A549 (cell line): ENCODE data around the gene IVD. TPM values are rescaled to one million over a fixed set of nuclear protein-coding genes. Genes with fewer than 3 reads are reported as not detected.

Experiments
- ATAC-seq, 2 experiments: fragments of 200-7000 bp in 1 of 2; fragments of >200 bp in 1 of 2; cut with Nextera tagmentation in 1 of 2; cut with Tn5 transposase in 1 of 2; 3 replicates each; pipeline versions ENCODE4 v1.8.0 to v1.9.1; 2018 to 2020; ENCODE audit warnings: mild to moderate bottlenecking in 1 of 2, moderate library complexity in 1 of 2
- CTCF ChIA-PET: fragments of 300-600 bp; sonication (Branson Sonifier 250); formaldehyde crosslinking; extraction: SDS; loops from one replicate; lab custom pipeline; 2021; ENCODE audit warnings: antibody characterized with exemption, inconsistent platforms; lab: Yijun Ruan, JAX
- POLR2A ChIA-PET: fragments of 350-600 bp; formaldehyde crosslinking; extraction: SDS; loops from one replicate; lab custom pipeline; 2021; ENCODE audit warnings: antibody characterized with exemption, inconsistent platforms; lab: Yijun Ruan, JAX
- DNase-seq, 2 experiments: peaks; one replicate each; pipeline versions ENCODE4 v3.0.0 to v3.0.0-alpha.2; 2011 to 2016; ENCODE audit warnings: low read depth in 1 of 2, low spot score in 1 of 2
- FAIRE-seq: peaks from 2 replicates; lab custom pipeline; 2011; peaks lifted over from hg19 to GRCh38; lab: Jason Lieb, UNC
- H3K27ac ChIP-seq, 2 experiments: fragments of >200 bp; sonication (Bioruptor Twin); formaldehyde crosslinking; 3 replicates each; pipeline ENCODE4 v1.5.1; 2016 to 2017
- H3K4me1 ChIP-seq: fragments of >200 bp; sonication (Bioruptor Twin); formaldehyde crosslinking; 3 replicates; pipeline ENCODE4 v1.6.1; 2016
- H3K4me2 ChIP-seq: fragments of >200 bp; sonication (Bioruptor Twin); formaldehyde crosslinking; 3 replicates; pipeline ENCODE4 v1.6.1; 2016
- H3K4me3 ChIP-seq: fragments of >200 bp; sonication (Bioruptor Twin); formaldehyde crosslinking; 3 replicates; pipeline ENCODE4 v1.5.1; 2016
- H3K9me3 ChIP-seq: fragments of >200 bp; sonication (Bioruptor Twin); formaldehyde crosslinking; 3 replicates; pipeline ENCODE4 v1.6.1; 2016
- ATOH8 ChIP-seq: fragments of 250-450 bp; sonication (Bioruptor Pico); IDR thresholded peaks from 2 replicates; pipeline ENCODE4 v1.5.0; 2020; ENCODE audit warnings: low read depth, mild to moderate bottlenecking, moderate library complexity
- BHLHE40 ChIP-seq: IDR thresholded peaks from 2 replicates; pipeline ENCODE4 v1.6.1; 2012; ENCODE audit warnings: low read depth, low read length, inconsistent platforms
- CEBPB ChIP-seq, 2 experiments: fragments of >200 bp in 1 of 2; sonication (Bioruptor Twin) in 1 of 2; formaldehyde crosslinking in 1 of 2; IDR thresholded peaks; 2 replicates each; pipeline ENCODE4 v1.6.1; 2012 to 2016
- CHD2 ChIP-seq: fragments of 150-350 bp; IDR thresholded peaks from 2 replicates; pipeline ENCODE4 v1.6.1; 2014; ENCODE audit warnings: low read length; ENCODE audit not compliant: partially characterized antibody
- EHF ChIP-seq: fragments of 250-450 bp; sonication (Bioruptor Pico); IDR thresholded peaks from 2 replicates; pipeline ENCODE4 v1.5.0; 2020; ENCODE audit warnings: mild to moderate bottlenecking
- EHMT2 ChIP-seq: fragments of 200-600 bp; sonication (generic); IDR thresholded peaks from 2 replicates; pipeline ENCODE4 v1.6.1; 2016; ENCODE audit warnings: antibody characterized with exemption, low read depth, mild to moderate bottlenecking, moderate library complexity
- ELK1 ChIP-seq: fragments of 150-350 bp; IDR thresholded peaks from 2 replicates; pipeline ENCODE4 v1.6.1; 2014; ENCODE audit warnings: low read depth, mild to moderate bottlenecking, low read length
- FOXS1 ChIP-seq: fragments of 250-450 bp; sonication (Bioruptor Pico); IDR thresholded peaks from 2 replicates; pipeline ENCODE4 v1.5.0; 2020; ENCODE audit warnings: mild to moderate bottlenecking, moderate library complexity
- GATA3 ChIP-seq: IDR thresholded peaks from 2 replicates; pipeline ENCODE4 v1.6.1; 2012; ENCODE audit warnings: borderline replicate concordance
- HDAC2 ChIP-seq: fragments of 200-600 bp; sonication (generic); IDR thresholded peaks from 2 replicates; pipeline ENCODE4 v1.6.1; 2016
- HEYL ChIP-seq: fragments of 250-450 bp; sonication (Bioruptor Pico); IDR thresholded peaks from 2 replicates; pipeline ENCODE4 v1.8.0; 2021; ENCODE audit warnings: mild to moderate bottlenecking, moderate library complexity
- HOXB5 ChIP-seq: fragments of 250-450 bp; sonication (Bioruptor Pico); IDR thresholded peaks from 2 replicates; pipeline ENCODE4 v1.5.0; 2020; ENCODE audit warnings: mild to moderate bottlenecking, moderate library complexity
- JUN ChIP-seq, 2 experiments: fragments of >200 bp; sonication (Bioruptor Twin); formaldehyde crosslinking; IDR thresholded peaks; 2 replicates in 1 of 2; 3 replicates in 1 of 2; pipeline ENCODE4 v1.6.1; 2016 to 2017
- MAZ ChIP-seq: fragments of 150-350 bp; IDR thresholded peaks from 2 replicates; pipeline ENCODE4 v1.6.1; 2014; ENCODE audit warnings: antibody characterized with exemption, low read depth, low read length, borderline replicate concordance
- MYC ChIP-seq: IDR thresholded peaks from 2 replicates; pipeline ENCODE4 v1.6.1; 2012; ENCODE audit warnings: mild to moderate bottlenecking, inconsistent platforms, low read length, improper control_type of control experiment, borderline replicate concordance
- NFE2L2 ChIP-seq: fragments of 150-350 bp; conservative IDR thresholded peaks from 2 replicates; pipeline ENCODE4 v1.6.1; 2014; ENCODE audit warnings: low read length
- RCOR1 ChIP-seq: fragments of 150-350 bp; IDR thresholded peaks from 2 replicates; pipeline ENCODE4 v1.6.1; 2014; ENCODE audit warnings: antibody characterized with exemption, low read length, low read depth
- REST ChIP-seq: fragments of 200-600 bp; sonication (generic); IDR thresholded peaks from 2 replicates; pipeline ENCODE4 v1.6.1; 2016; ENCODE audit warnings: antibody characterized with exemption, mild to moderate bottlenecking, moderate library complexity
- RFX5 ChIP-seq: fragments of 450-650 bp; IDR thresholded peaks from 2 replicates; pipeline ENCODE4 v1.7.1; 2014; ENCODE audit warnings: antibody characterized with exemption, mild to moderate bottlenecking, moderate library complexity
- RNF2 ChIP-seq: fragments of 200-600 bp; sonication (generic); IDR thresholded peaks from 2 replicates; pipeline ENCODE4 v1.6.1; 2016; ENCODE audit warnings: low read depth, mild to moderate bottlenecking, antibody characterized with exemption, moderate library complexity, borderline replicate concordance
- SMC3 ChIP-seq: fragments of >200 bp; sonication (Bioruptor Twin); formaldehyde crosslinking; IDR thresholded peaks from 3 replicates; pipeline ENCODE4 v1.6.1; 2018; ENCODE audit warnings: inconsistent platforms
- SREBF2 ChIP-seq: fragments of 450-650 bp; IDR thresholded peaks from 2 replicates; pipeline ENCODE4 v1.6.1; 2014; ENCODE audit warnings: mild to moderate bottlenecking, moderate library complexity
- USF2 ChIP-seq: fragments of 450-650 bp; IDR thresholded peaks from 2 replicates; pipeline ENCODE4 v1.6.1; 2014; ENCODE audit warnings: antibody characterized with exemption
- ZC3H11A ChIP-seq: fragments of 450-650 bp; IDR thresholded peaks from 2 replicates; pipeline ENCODE4 v1.6.1; 2014; ENCODE audit warnings: antibody characterized with exemption, mild to moderate bottlenecking
- ZFP36 ChIP-seq: fragments of 450-650 bp; IDR thresholded peaks from 2 replicates; pipeline ENCODE4 v1.6.1; 2014; ENCODE audit warnings: borderline replicate concordance; ENCODE audit not compliant: partially characterized antibody
- ZSCAN20 ChIP-seq: fragments of 250-450 bp; sonication (Bioruptor Pico); IDR thresholded peaks from 2 replicates; pipeline ENCODE4 v1.8.0; 2022; ENCODE audit warnings: mild to moderate bottlenecking, moderate library complexity
- WGBS: methylation state at CpG from one replicate; pipeline ENCODE4 v1.1.6; 2017; ENCODE audit errors: missing lambda C conversion rate; 5-methylcytosine and 5-hydroxymethylcytosine counted together
- polyA plus RNA-seq, 4 experiments: library from polyadenylated mRNA; depleted of rRNA in 3 of 4; stranded (reverse); fragments of >200 nt; fragmentation: RNase III in 1 of 4; extraction: RNeasy Plus Mini Kit Qiagen cat#74134 plus additional on column Dnase treatment in 1 of 4; gene quantifications; 2 replicates in 3 of 4; 3 replicates in 1 of 4; pipeline ENCODE4 v1.2.3, GENCODE V29; 2011 to 2017

The IVD gene
- polyA plus RNA-seq, 2 of the 4 experiments (the other 2 are of a cell fraction): 10.2 to 12.4 TPM

GRCh38 chr15:40418126-40418525, 12.5 kb downstream of the IVD start:
- Histone ChIP-seq H3K27ac (no peak overlapping the region), H3K4me2 (no peak overlapping the region), H3K4me3 (no peak overlapping the region), H3K4me1 (peaks cover 4% of the 10 kb centered on the region; the same call in 2 of the 3 replicates), H3K9me3 (no peaks in the 10 kb centered on the region)
- no peak for FAIRE-seq
- POLR2A ChIA-PET: interaction anchor here (1.0 kb wide), 1 partner anchor 36 kb away, joined by 3 read pairs; the partner anchor contains the start of gene KNSTRN
- TF ChIP-seq GATA3: no peak
- TF ChIP-seq HOXB5 (CRISPR knock-in tag): no peak
- no peak for TF ChIP-seq HDAC2
- no peak for TF ChIP-seq REST
- TF ChIP-seq JUN (IDR thresholded peaks at IDR 0.05): no peak
- TF ChIP-seq BHLHE40: no peak
- TF ChIP-seq CEBPB (IDR thresholded peaks at IDR 0.05): no peak
- no peak for TF ChIP-seq ELK1
- DNase-seq: no peak
- CTCF ChIA-PET: interaction anchor here (1.1 to 2.4 kb wide), 5 partner anchors 19 to 139 kb away, joined by 4 to 11 read pairs (median 6); no protein-coding TSS in a partner anchor
- 88% methylated on average over 8 of the region's 10 CpGs for WGBS
- ATAC-seq: no peak

- FAIRE-seq (no peak), ATAC-seq (no peak), DNase-seq (no peak)
- 89% methylated on average over 7 of the region's 11 CpGs for WGBS
- no peak overlapping the region for H3K4me3 ChIP-seq
- ChIA-PET CTCF (interaction anchor here (1.2 to 8.4 kb wide), 10 partner anchors 14 to 146 kb away, joined by 3 to 59 read pairs (median 6); partner anchors contain the start of genes INAFM2 and IVD), POLR2A (no interaction called here)
- no peak for TF ChIP-seq USF2
- TF ChIP-seq ZFP36: no peak
- TF ChIP-seq RNF2: no peak
- no peak for TF ChIP-seq HDAC2
- TF ChIP-seq HEYL (CRISPR knock-in tag): no peak
- no peak for TF ChIP-seq EHF
- no peak for TF ChIP-seq CEBPB (IDR thresholded peaks at IDR 0.05)
- no peak for TF ChIP-seq FOXS1
- no peak for TF ChIP-seq ATOH8 (CRISPR knock-in tag)
- H3K9me3 ChIP-seq: no peaks in the 10 kb centered on the region
- H3K27ac ChIP-seq: no peak overlapping the region
- no peak overlapping the region for H3K4me2 ChIP-seq
- peaks cover 4% of the 10 kb centered on the region; the same call in 2 of the 3 replicates for H3K4me1 ChIP-seq
Measured at GRCh38 chr15:40420071-40420713, 14.6 kb downstream of the IVD start.

GRCh38 chr15:40420793-40421192, 15.2 kb downstream of the IVD start:
- no peak overlapping the region for H3K4me3 ChIP-seq
- FAIRE-seq: no peak
- ChIA-PET POLR2A (no interaction called here), CTCF (interaction anchor here (0.7 to 8.4 kb wide), 21 partner anchors 8 to 147 kb away, joined by 3 to 59 read pairs (median 8); partner anchors contain the start of genes ANKRD63, BAHD1, INAFM2 and IVD)
- no peak overlapping the region for H3K4me2 ChIP-seq
- H3K4me1 ChIP-seq: peaks cover 4% of the 10 kb centered on the region; the same call in 2 of the 3 replicates
- ATAC-seq: peak in 1 of 2 experiments; percentile 10; a peak in 1 of 6 replicates
- no peak for DNase-seq
- WGBS: 71% methylated on average over 3 of the region's 3 CpGs
- no peaks in the 10 kb centered on the region for H3K9me3 ChIP-seq
- no peak overlapping the region for H3K27ac ChIP-seq
- TF ChIP-seq MAZ: no peak
- no peak for TF ChIP-seq JUN (IDR thresholded peaks at IDR 0.05)
- no peak for TF ChIP-seq ZC3H11A
- no peak for TF ChIP-seq CHD2
- no peak for TF ChIP-seq NFE2L2
- no peak for TF ChIP-seq ELK1
- TF ChIP-seq ZSCAN20 (CRISPR knock-in tag): no peak
- TF ChIP-seq EHF: no peak
- no peak for TF ChIP-seq RFX5
- no peak for TF ChIP-seq SMC3
- no peak for TF ChIP-seq SREBF2
- no peak for TF ChIP-seq EHMT2
- no peak for TF ChIP-seq RCOR1
- TF ChIP-seq MYC: no peak
